Peyer's patch (tissue), 4 donors: Measurements from ENCODE around the gene ABCD1. TPM values are rescaled to one million over a fixed set of nuclear protein-coding genes. Genes with fewer than 3 reads are reported as not detected.

ENCODE experiments used
- DNase-seq, 3 donors: peaks; one replicate each; pipeline ENCODE4 v3.0.0-alpha.2; 2017 to 2019
- H3K27ac ChIP-seq, 4 donors: fragments of 200-600 bp; sonication (generic); one replicate each; pipeline ENCODE4 v1.5.1; 2016 to 2019
- H3K27me3 ChIP-seq, 2 donors: fragments of 200-600 bp; sonication (generic); one replicate each; pipeline ENCODE4 v1.5.1; 2019
- H3K36me3 ChIP-seq, 3 donors: fragments of 200-600 bp; sonication (generic); one replicate each; pipeline ENCODE4 v1.5.1; 2016 to 2019
- H3K4me1 ChIP-seq, 4 donors: fragments of 200-600 bp; sonication (generic); one replicate each; pipeline ENCODE4 v1.5.1; 2016 to 2019
- H3K4me3 ChIP-seq, 4 donors: fragments of 200-600 bp; sonication (generic); 1 replicate in 3 of 4; 2 replicates in 1 of 4; pipeline ENCODE4 v1.5.1; 2016 to 2019; ENCODE audit warnings: mild to moderate bottlenecking in 1 of 4
- H3K9me3 ChIP-seq, 4 donors: fragments of 200-600 bp; sonication (generic); one replicate each; pipeline ENCODE4 v1.5.1; 2016 to 2019; ENCODE audit warnings: mild to moderate bottlenecking in 1 of 4
- POLR2A ChIP-seq, 2 donors: fragments of 450-650 bp; IDR thresholded peaks; one replicate each; pipeline ENCODE4 v1.5.1; 2017; ENCODE audit warnings: antibody characterized with exemption in 2 of 2, mild to moderate bottlenecking in 2 of 2, moderate library complexity in 2 of 2
- total RNA-seq, 4 donors: library from RNA; depleted of rRNA; stranded (reverse); fragments of >200 nt; gene quantifications; one replicate each; pipeline ENCODE4 v1.1.0, GENCODE V29; 2016
- TF ChIP-seq, protein P1 (sequence below), 6 experiments: fragments of 450-650 bp in 4 of 6; fragments of 200-600 bp in 2 of 6; sonication (generic) in 1 of 6; IDR thresholded peaks; one replicate each; pipeline ENCODE4 v1.5.1; 2017 to 2019; ENCODE audit warnings: antibody characterized with exemption in 6 of 6, mild to moderate bottlenecking in 3 of 6, moderate library complexity in 1 of 6

ABCD1 gene
- total RNA-seq, 4 donors from 2014 or later, result 14.9 to 94.2 (median 68.0) TPM

DNA sequence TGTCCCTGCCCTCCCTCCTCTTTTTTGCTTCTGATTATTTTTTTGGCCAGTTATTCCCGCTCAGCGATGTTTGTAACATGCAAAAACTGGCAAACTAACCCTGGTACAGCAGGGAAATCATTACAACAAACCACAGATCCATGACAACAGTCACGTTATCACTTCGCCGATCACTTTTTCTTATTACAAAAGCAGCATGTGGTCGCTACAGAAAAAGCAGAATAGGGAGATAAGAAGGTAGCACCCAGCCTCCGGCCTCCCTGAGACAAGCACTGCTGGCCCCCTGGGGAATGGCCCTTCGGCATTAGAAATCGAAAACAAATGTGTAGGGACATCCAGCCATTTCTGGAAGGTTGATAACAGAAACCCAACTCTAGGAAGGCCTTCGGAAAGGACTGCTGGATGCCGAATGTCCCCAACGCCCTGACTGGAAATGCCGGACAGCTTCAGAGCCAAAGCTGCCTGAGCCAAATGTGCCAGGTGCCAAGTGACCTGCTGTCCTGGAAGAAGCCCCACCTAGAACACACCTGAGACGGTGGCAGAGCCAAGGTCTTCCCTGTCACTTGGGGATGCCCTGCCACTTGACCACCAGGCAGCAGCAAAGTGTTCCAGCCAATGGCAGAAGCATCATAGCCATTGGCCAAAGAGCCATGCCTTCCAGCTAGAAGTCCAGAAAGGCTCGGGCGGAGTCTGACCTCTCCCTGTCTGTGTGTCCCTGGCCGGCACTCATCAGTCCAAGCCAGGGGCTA lies 66.6 kb downstream of the ABCD1 start:
- Histone ChIP-seq H3K4me1 (peaks cover 0 to 20% (median 0%) of the 10 kb centered on the region in 4 donors), H3K36me3 (peaks cover 0 to 31% (median 0%) of the 10 kb centered on the region in 3 donors), H3K27ac (no peak overlapping the region), H3K4me3 (no peak overlapping the region), H3K27me3 (no peaks in the 10 kb centered on the region), H3K9me3 (peaks cover 0 to 4% (median 0%) of the 10 kb centered on the region in 4 donors)
- TF ChIP-seq, protein P1, sequence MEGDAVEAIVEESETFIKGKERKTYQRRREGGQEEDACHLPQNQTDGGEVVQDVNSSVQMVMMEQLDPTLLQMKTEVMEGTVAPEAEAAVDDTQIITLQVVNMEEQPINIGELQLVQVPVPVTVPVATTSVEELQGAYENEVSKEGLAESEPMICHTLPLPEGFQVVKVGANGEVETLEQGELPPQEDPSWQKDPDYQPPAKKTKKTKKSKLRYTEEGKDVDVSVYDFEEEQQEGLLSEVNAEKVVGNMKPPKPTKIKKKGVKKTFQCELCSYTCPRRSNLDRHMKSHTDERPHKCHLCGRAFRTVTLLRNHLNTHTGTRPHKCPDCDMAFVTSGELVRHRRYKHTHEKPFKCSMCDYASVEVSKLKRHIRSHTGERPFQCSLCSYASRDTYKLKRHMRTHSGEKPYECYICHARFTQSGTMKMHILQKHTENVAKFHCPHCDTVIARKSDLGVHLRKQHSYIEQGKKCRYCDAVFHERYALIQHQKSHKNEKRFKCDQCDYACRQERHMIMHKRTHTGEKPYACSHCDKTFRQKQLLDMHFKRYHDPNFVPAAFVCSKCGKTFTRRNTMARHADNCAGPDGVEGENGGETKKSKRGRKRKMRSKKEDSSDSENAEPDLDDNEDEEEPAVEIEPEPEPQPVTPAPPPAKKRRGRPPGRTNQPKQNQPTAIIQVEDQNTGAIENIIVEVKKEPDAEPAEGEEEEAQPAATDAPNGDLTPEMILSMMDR (IDR thresholded peaks at IDR 0.05), result no peak
- no peak for TF ChIP-seq POLR2A (IDR thresholded peaks at IDR 0.05)
- DNase-seq, result no peak

DNA sequence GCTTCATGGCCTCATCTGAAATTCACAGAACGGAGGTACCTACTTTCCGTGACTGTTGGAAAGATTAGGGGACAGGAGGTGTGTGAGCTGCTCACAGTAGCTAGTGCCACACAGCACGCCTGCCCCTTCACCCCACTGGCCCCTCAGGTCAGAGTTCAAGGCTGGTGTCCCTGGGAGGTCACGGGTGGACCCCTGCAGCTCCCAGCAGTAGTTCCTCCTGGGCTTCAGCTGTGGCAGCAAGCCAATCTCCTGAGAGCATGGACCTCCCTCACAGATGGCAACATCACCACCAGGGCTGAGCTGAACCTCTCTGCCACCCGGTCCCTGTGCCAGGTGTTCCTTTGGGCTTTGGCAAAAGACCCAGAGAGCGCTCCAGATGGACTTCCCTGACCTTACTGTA lies 67.7 kb downstream of the ABCD1 start:
- Histone ChIP-seq H3K27ac (no peak overlapping the region), H3K27me3 (no peaks in the 10 kb centered on the region), H3K4me3 (no peak overlapping the region)

DNA sequence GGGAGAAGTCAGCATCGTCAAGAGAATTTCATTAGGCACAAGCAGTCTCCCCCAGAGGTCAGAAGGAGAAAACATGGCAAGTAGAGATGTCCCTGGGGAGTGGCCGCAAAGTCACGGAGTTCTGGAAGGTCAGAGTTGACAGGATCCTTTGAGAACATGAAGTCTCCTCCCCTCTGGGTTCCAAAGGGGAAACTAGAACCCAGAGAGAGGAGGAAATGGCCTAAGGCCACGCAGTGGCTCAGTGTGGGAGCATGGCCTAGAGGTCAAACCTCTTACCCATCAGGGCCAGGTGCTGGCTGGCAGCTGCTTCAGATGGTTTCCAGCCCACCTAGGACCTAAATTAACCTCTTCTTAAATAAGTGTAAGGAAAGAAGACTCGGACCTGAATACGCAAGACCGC lies 68.6 kb downstream of the ABCD1 start:
- Histone ChIP-seq H3K36me3 (peaks cover 0 to 29% (median 0%) of the 10 kb centered on the region in 3 donors), H3K27me3 (no peaks in the 10 kb centered on the region), H3K4me3 (peak overlapping the region; percentile 63 to 83 (median 68)), H3K9me3 (peaks cover 0 to 4% (median 0%) of the 10 kb centered on the region in 4 donors), H3K27ac (peak overlapping the region; percentile 88 to 97 (median 94)), H3K4me1 (peaks cover 0 to 20% (median 0%) of the 10 kb centered on the region in 4 donors)
- TF ChIP-seq, protein P1 (IDR thresholded peaks at IDR 0.05), result no peak
- peak; percentile 24 to 35 for TF ChIP-seq POLR2A (IDR thresholded peaks at IDR 0.05)
- DNase-seq, result no peak

More for the DNA sequence above, 67.7 kb downstream of the ABCD1 start:
- no peak for TF ChIP-seq POLR2A (IDR thresholded peaks at IDR 0.05)
- TF ChIP-seq, protein P1 (IDR thresholded peaks at IDR 0.05), result no peak
- peaks cover 0 to 27% (median 0%) of the 10 kb centered on the region in 3 donors for H3K36me3 ChIP-seq
- no peak for DNase-seq
- peaks cover 0 to 4% (median 0%) of the 10 kb centered on the region in 4 donors for H3K9me3 ChIP-seq
- peaks cover 0 to 20% (median 0%) of the 10 kb centered on the region in 4 donors for H3K4me1 ChIP-seq

Other genes starting within 250 kb of the ABCD1 start
- 10 to 100 TPM in 3 of 4 donors, 1 to 10 TPM in 1; 2.5 to 28.9 (median 11.7) TPM for gene BGN, start 229.9 kb upstream of the ABCD1 start, total RNA-seq
- gene ATP2B3, start 207.2 kb upstream of the ABCD1 start, total RNA-seq, result not detected
- gene CCNQ, start 125.7 kb upstream of the ABCD1 start, total RNA-seq, result 10 to 100 TPM; 19.0 to 33.3 (median 20.6) TPM
- gene DUSP9, start 77.7 kb upstream of the ABCD1 start, total RNA-seq, result not detected
- 10 to 100 TPM in 1 of 4 donors, 1 to 10 TPM in 2, not detected in 1; 2.0 to 44.8 (median 6.1) TPM for gene PNCK, start 51.0 kb upstream of the ABCD1 start, total RNA-seq
- gene SLC6A8, start 36.9 kb upstream of the ABCD1 start, total RNA-seq, result 100 to 1,000 TPM in 3 of 4 donors, 10 to 100 TPM in 1; 36.3 to 562 (median 146) TPM
- 100 to 1,000 TPM in 2 of 4 donors, 10 to 100 TPM in 2; 45.4 to 148 (median 101) TPM for gene BCAP31, start 469 bp upstream of the ABCD1 start, total RNA-seq
- 10 to 100 TPM in 1 of 4 donors, 1 to 10 TPM in 3; 2.7 to 25.6 (median 7.6) TPM for gene PLXNB3, start 39.4 kb downstream of the ABCD1 start, total RNA-seq
- gene SRPK3, start 56.2 kb downstream of the ABCD1 start, total RNA-seq, result 1 to 10 TPM in 1 of 4 donors, not detected in 3; 1.7 TPM
- gene IDH3G, start 69.5 kb downstream of the ABCD1 start, total RNA-seq, result 100 to 1,000 TPM; 108 to 153 (median 126) TPM
- 100 to 1,000 TPM in 1 of 4 donors, 10 to 100 TPM in 3; 90.0 to 113 (median 96.4) TPM for gene SSR4, start 69.8 kb downstream of the ABCD1 start, total RNA-seq
- gene PDZD4, start 105.7 kb downstream of the ABCD1 start, total RNA-seq, result 1 to 10 TPM; 1.2 to 8.3 (median 2.4) TPM
- gene L1CAM, start 161.3 kb downstream of the ABCD1 start, total RNA-seq, result 1 to 10 TPM; 1.8 to 7.4 (median 4.6) TPM
- gene AVPR2, start 179.8 kb downstream of the ABCD1 start, total RNA-seq, result 1 to 10 TPM in 2 of 4 donors, under 1 TPM in 2; 0.53 to 5.0 (median 1.1) TPM
- 100 to 1,000 TPM in 1 of 4 donors, 10 to 100 TPM in 3; 23.6 to 211 (median 57.6) TPM for gene ARHGAP4, start 201.4 kb downstream of the ABCD1 start, total RNA-seq
- 100 to 1,000 TPM in 1 of 4 donors, 10 to 100 TPM in 3; 32.9 to 118 (median 54.1) TPM for gene NAA10, start 210.2 kb downstream of the ABCD1 start, total RNA-seq
- 10 to 100 TPM in 2 of 4 donors, 1 to 10 TPM in 2; 4.9 to 13.3 (median 9.4) TPM for gene RENBP, start 219.8 kb downstream of the ABCD1 start, total RNA-seq
- 10 to 100 TPM; 44.1 to 70.6 (median 55.6) TPM for gene HCFC1, start 247.0 kb downstream of the ABCD1 start, total RNA-seq
- gene TMEM187, start 247.9 kb downstream of the ABCD1 start, total RNA-seq, result 10 to 100 TPM; 10.7 to 32.6 (median 12.8) TPM